Stimulated activated CD4-positive, alpha-beta T cell treated with anti-CD3 and anti-CD28 coated beads, Interleukin-4, amount 100 ng/mL, for 1 hour (primary cell): Measurements from ENCODE around the gene OPA1.

Experiments used
- DNase-seq: peaks from one replicate; pipeline ENCODE4 v3.0.0-alpha.2; 2020

Gene OPA1, protein sequence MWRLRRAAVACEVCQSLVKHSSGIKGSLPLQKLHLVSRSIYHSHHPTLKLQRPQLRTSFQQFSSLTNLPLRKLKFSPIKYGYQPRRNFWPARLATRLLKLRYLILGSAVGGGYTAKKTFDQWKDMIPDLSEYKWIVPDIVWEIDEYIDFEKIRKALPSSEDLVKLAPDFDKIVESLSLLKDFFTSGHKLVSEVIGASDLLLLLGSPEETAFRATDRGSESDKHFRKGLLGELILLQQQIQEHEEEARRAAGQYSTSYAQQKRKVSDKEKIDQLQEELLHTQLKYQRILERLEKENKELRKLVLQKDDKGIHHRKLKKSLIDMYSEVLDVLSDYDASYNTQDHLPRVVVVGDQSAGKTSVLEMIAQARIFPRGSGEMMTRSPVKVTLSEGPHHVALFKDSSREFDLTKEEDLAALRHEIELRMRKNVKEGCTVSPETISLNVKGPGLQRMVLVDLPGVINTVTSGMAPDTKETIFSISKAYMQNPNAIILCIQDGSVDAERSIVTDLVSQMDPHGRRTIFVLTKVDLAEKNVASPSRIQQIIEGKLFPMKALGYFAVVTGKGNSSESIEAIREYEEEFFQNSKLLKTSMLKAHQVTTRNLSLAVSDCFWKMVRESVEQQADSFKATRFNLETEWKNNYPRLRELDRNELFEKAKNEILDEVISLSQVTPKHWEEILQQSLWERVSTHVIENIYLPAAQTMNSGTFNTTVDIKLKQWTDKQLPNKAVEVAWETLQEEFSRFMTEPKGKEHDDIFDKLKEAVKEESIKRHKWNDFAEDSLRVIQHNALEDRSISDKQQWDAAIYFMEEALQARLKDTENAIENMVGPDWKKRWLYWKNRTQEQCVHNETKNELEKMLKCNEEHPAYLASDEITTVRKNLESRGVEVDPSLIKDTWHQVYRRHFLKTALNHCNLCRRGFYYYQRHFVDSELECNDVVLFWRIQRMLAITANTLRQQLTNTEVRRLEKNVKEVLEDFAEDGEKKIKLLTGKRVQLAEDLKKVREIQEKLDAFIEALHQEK

GRCh38 chr3:193592841-193593667, at the start of gene OPA1:
OPA1 (plus strand) TSS chr3:193593208; CDS start chr3:193593378, 170 bp downstream.
- peak; percentile 89 for DNase-seq

- DNase-seq = no peak
Measured at GRCh38 chr3:193544289-193544688, 48.7 kb upstream of the OPA1 start.

DNA sequence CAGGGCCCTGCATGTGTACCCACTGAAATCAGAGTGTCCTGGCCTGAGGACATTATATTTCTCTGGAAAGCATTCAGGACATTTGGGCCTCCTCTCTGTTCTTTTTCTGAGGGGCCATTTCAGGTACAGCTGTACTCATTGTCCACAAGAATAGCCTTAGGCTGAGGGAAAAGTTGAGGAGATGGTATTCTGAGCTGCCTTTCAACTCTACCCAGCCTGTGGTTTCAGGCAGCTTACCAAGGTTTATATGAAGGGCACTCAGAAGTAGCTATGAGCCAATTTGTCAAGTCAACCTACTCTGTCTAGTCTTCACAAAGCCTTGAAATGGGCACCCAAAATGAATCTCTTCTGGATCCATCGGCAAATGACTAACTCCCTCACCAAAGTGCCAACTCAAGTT, 47.7 kb upstream of the OPA1 start:
- no peak for DNase-seq

GRCh38 chr3:193546129-193546528, 46.9 kb upstream of the OPA1 start:
- DNase-seq = no peak

GRCh38 chr3:193548406-193548805, 44.6 kb upstream of the OPA1 start:
- DNase-seq = no peak

GRCh38 chr3:193552923-193553322, 40.1 kb upstream of the OPA1 start:
- DNase-seq = no peak

DNA sequence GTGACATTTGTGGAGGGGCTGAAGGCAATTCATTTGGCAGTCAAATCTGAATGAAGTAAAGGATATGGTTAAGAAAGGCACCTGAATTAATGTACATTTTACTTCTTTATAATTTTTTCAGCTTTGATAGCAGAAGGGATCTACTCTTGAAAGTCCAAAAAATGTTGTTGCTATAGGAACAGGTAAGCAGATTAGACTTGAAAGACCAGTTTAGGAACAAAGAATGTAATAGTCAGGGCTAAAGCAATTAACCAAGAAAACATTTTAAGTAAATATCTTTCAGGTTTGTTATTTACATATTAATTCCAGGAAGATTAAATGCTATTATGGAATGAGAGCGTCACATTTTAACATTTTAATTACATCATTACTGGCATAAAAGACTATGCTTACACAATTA, 39.4 kb upstream of the OPA1 start:
- DNase-seq = no peak

DNA sequence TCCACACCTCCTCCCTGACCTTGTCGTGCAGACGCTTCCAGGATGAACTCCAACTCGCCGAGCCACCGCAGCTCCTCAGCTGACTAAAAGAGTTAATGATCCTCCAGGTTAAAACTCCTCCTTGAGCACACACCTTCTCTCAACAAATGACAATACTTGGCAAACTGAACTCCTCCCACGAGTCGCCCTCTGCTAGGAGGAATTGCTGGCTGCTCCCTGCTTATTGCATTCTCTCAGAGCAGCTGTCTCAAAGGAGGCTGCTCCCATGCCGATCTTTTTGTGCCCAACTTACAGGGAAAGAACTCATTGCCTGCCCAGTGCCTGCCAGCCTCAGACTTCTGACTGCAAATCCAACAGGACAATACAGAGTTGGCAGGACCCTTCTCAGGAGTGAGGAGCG, 38.2 kb upstream of the OPA1 start, which contains the start of gene ATP13A4:
Gene ATP13A4, minus strand, starts transcription at position 85 of the 400 bp plus-strand sequence. CDS start 96 bp downstream, outside the sequence.
- DNase-seq = no peak

DNA sequence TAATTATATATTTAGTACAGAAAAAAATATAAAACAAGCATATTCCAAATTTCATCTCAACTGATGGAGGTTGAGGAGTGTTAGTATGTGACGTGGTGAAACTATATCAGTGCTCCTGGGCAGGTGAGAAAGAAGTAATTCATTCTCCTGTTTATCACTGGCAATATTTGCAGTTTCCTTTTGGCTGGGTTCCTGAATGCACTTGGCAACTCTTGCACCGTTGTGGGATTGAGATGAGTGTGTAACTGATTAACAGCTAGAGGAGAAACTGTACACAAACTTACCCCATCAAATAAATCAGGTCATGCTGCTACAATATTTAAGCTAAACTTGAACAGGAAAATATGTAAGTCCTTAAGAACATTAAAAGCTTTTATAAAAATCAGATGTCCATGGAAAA, 36.2 kb upstream of the OPA1 start:
- no peak for DNase-seq

DNA sequence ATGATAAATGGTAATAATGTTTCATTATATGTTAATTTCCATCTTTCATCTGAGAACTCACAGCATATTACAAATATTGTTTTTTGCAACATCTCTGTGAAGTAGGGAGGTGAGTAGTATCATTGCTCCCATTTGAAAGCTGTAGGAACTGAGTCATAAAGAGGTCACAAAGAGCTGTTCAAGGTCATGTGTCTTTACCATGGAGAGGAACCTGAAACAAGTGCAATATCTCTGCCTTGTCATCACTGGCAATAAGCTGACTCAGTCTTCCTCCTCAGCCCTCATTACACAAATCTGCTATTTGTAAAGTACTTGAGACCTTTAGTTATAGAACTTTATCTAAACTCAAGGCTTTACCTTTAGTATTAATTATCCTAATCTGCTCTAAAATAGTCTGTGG, 33.9 kb upstream of the OPA1 start:
- DNase-seq = no peak

GRCh38 chr3:193560091-193560490, 32.9 kb upstream of the OPA1 start:
- no peak for DNase-seq

DNA sequence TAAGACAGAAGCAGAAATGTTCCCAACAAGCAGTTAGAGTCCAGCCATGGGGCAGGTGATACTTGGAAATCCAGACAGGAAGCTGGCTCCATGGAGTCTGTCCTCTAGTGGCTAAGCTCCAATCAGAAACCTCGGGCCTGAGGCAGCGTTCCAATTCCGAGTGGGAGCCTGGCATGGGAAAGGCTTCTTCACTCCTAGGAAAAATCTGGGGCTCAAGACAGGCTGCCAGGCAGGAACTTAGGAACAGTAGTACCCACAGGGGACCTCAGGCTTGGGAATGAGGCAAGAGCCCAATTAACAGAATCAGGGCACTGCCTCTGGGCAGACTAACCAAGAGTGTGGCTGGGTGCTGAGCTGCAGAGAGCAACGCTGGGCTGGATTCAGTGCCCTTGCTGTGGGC, 32.1 kb upstream of the OPA1 start:
- DNase-seq = no peak

GRCh38 chr3:193563426-193563825, 29.6 kb upstream of the OPA1 start:
- DNase-seq = no peak

DNA sequence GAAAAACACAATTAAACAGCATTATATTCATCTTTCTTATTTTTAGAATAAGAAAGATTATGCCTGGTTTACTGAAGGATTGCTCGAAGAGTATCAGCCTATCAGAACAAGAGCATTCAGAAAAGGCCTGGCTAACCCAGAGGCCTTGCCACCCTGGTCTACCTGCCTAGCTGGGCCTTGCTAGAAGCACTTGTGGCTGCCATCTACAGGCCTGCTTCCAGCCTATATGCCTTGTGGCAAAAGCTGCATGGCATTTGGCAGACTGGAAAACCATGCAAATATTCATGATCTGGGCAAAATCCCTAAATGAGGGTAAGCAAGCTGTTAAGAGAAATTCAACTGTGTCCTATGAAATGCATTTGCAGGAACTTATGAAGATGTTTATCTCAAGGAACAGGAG, 29.0 kb upstream of the OPA1 start:
- no peak for DNase-seq

GRCh38 chr3:193569119-193569518, 23.9 kb upstream of the OPA1 start:
- no peak for DNase-seq

GRCh38 chr3:193572426-193572908, 20.5 kb upstream of the OPA1 start:
- DNase-seq = peak; percentile 38

- no peak for DNase-seq
Measured at GRCh38 chr3:193573403-193574191, 19.4 kb upstream of the OPA1 start.

GRCh38 chr3:193574488-193575070, 18.4 kb upstream of the OPA1 start:
- DNase-seq = no peak

- DNase-seq = no peak
Measured at GRCh38 chr3:193585530-193585929, 7.5 kb upstream of the OPA1 start.

DNA sequence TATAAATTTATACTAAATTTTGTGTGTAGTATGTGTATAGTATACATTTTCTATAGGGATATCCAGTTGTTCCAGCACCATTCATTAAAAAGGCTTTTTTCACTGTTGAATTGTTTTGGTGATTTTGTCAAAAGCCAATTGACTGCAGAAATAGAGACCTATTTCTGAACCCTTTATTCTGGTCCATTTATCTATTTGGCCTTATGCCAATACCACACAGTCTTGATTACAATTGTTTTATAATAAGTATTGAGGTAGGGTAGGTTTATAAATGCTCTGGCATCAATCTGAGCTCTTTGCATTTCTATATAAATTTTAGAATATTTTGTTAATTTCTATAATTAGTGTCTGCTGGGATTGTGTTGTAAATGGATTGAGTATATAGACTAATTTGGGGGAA, 6.5 kb upstream of the OPA1 start:
- DNase-seq = no peak

- no peak for DNase-seq
Measured at GRCh38 chr3:193589129-193589528, 3.9 kb upstream of the OPA1 start.
